Liver (tissue), 3 donors: ENCODE results near the gene DNAJA2.

ENCODE experiments used
- CTCF ChIP-seq: fragments of 150-350 bp; IDR thresholded peaks from 2 replicates; pipeline ENCODE4 v1.5.1; 2017; ENCODE audit warnings: improper control_type of control experiment, low read depth, low read length; ENCODE audit not compliant: missing input control
- EGR1 ChIP-seq, 2 donors: IDR thresholded peaks; 2 replicates each; pipeline ENCODE4 v1.6.1; 2016 to 2018; ENCODE audit warnings: antibody characterized with exemption in 2 of 2, low read depth in 2 of 2
- FOXA1 ChIP-seq: IDR thresholded peaks from 2 replicates; pipeline ENCODE4 v1.6.1; 2016; ENCODE audit warnings: antibody characterized with exemption
- GABPA ChIP-seq, 2 donors: IDR thresholded peaks in 1 of 2; conservative IDR thresholded peaks in 1 of 2; 2 replicates each; pipeline ENCODE4 v1.6.1; 2016; ENCODE audit warnings: antibody characterized with exemption in 2 of 2, mild to moderate bottlenecking in 1 of 2, moderate library complexity in 1 of 2
- JUND ChIP-seq, 2 donors: IDR thresholded peaks; 2 replicates each; pipeline ENCODE4 v1.6.1; 2016; ENCODE audit warnings: antibody characterized with exemption in 2 of 2
- RAD21 ChIP-seq, 2 donors: IDR thresholded peaks; 2 replicates each; pipeline ENCODE4 v1.6.1; 2016; ENCODE audit warnings: antibody characterized with exemption in 2 of 2, mild to moderate bottlenecking in 2 of 2
- REST ChIP-seq: IDR thresholded peaks from 2 replicates; pipeline ENCODE4 v1.6.1; 2016; ENCODE audit warnings: antibody characterized with exemption, mild to moderate bottlenecking
- RXRA ChIP-seq, 2 donors: IDR thresholded peaks; 2 replicates each; pipeline ENCODE4 v1.6.1; 2017 to 2018; ENCODE audit warnings: antibody characterized with exemption in 2 of 2, mild to moderate bottlenecking in 1 of 2
- SP1 ChIP-seq: IDR thresholded peaks from 2 replicates; pipeline ENCODE4 v1.6.1; 2018; ENCODE audit warnings: antibody characterized with exemption, mild to moderate bottlenecking
- TAF1 ChIP-seq: conservative IDR thresholded peaks from 2 replicates; pipeline ENCODE4 v1.6.1; 2016; ENCODE audit warnings: antibody characterized with exemption, mild to moderate bottlenecking
- YY1 ChIP-seq: IDR thresholded peaks from 2 replicates; pipeline ENCODE4 v1.6.1; 2016; ENCODE audit warnings: antibody characterized with exemption, mild to moderate bottlenecking
- TF ChIP-seq, protein P1 (sequence below): IDR thresholded peaks from 2 replicates; pipeline ENCODE4 v1.6.1; 2016; ENCODE audit warnings: antibody characterized with exemption
- TF ChIP-seq, protein P2 (sequence below): IDR thresholded peaks from 2 replicates; pipeline ENCODE4 v1.6.1; 2016; ENCODE audit warnings: antibody characterized with exemption
- TF ChIP-seq, protein P3 (sequence below): IDR thresholded peaks from 2 replicates; pipeline ENCODE4 v1.6.1; 2016; ENCODE audit warnings: antibody characterized with exemption
- donor health status: healthy.
- donor health status: healthy.

DNA sequence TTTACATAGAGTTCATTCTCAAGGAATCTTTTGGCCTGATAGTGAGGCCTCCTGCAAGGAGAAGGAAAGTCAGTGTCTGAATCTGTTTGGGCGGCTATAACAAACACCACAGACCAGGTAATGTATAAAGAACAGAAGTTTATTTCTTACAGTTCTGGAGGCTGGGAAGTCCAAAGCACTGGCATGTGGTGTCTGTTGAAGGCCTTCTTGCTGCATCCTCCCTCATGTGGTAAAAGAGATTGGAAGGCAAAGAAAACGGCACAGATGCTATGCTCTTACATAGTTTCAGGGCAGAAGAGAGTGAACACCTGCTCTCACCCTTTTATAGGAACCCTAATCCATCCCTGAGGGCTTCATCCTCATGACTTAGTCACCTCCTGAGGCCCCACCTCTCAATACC is 31.2 kb upstream of the DNAJA2 start:
- TF ChIP-seq CTCF (no peak), FOXA1 (no peak), REST (no peak), JUND (IDR thresholded peaks at IDR 0.05) (no peak), RAD21 (IDR thresholded peaks at IDR 0.05) (no peak), RXRA (IDR thresholded peaks at IDR 0.05) (no peak), SP1 (no peak), EGR1 (IDR thresholded peaks at IDR 0.05; ENCODE audit: low read depth in 2 of 2) (no peak), GABPA (IDR thresholded peaks at IDR 0.05 in 1 of 2, conservative IDR thresholded peaks at IDR 0.05 in 1 of 2) (no peak), TAF1 (no peak), YY1 (no peak)
- TF ChIP-seq, protein P1, sequence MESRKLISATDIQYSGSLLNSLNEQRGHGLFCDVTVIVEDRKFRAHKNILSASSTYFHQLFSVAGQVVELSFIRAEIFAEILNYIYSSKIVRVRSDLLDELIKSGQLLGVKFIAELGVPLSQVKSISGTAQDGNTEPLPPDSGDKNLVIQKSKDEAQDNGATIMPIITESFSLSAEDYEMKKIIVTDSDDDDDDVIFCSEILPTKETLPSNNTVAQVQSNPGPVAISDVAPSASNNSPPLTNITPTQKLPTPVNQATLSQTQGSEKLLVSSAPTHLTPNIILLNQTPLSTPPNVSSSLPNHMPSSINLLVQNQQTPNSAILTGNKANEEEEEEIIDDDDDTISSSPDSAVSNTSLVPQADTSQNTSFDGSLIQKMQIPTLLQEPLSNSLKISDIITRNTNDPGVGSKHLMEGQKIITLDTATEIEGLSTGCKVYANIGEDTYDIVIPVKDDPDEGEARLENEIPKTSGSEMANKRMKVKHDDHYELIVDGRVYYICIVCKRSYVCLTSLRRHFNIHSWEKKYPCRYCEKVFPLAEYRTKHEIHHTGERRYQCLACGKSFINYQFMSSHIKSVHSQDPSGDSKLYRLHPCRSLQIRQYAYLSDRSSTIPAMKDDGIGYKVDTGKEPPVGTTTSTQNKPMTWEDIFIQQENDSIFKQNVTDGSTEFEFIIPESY, result no peak
- TF ChIP-seq, protein P2, sequence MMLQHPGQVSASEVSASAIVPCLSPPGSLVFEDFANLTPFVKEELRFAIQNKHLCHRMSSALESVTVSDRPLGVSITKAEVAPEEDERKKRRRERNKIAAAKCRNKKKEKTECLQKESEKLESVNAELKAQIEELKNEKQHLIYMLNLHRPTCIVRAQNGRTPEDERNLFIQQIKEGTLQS, result no peak
- TF ChIP-seq, protein P3, sequence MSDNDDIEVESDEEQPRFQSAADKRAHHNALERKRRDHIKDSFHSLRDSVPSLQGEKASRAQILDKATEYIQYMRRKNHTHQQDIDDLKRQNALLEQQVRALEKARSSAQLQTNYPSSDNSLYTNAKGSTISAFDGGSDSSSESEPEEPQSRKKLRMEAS, result no peak
